Osteoblast (primary cell): Measurements from ENCODE around the gene PPP2R3B. TPM values are rescaled to one million over a fixed set of nuclear protein-coding genes. Genes with fewer than 3 reads are reported as not detected.

ENCODE experiments used
- DNase-seq: peaks from one replicate; pipeline ENCODE4 v3.0.0; 2011; ENCODE audit warnings: low spot score, mixed read lengths; ENCODE audit not compliant: insufficient read length; ENCODE audit errors: missing footprints
- H2AFZ ChIP-seq: 2 replicates; pipeline ENCODE4 v1.6.0; 2011; ENCODE audit warnings: mild to moderate bottlenecking, low read length
- H3K27ac ChIP-seq: 2 replicates; pipeline ENCODE4 v1.5.1; 2011; ENCODE audit warnings: mild to moderate bottlenecking, low read depth, low read length, moderate library complexity
- H3K27me3 ChIP-seq: 2 replicates; pipeline ENCODE4 v1.6.0; 2012; ENCODE audit warnings: mild to moderate bottlenecking, control low read depth, inconsistent platforms, low read length, moderate library complexity; ENCODE audit not compliant: insufficient read depth
- H3K36me3 ChIP-seq: 2 replicates; pipeline ENCODE4 v1.5.1; 2011; ENCODE audit warnings: mild to moderate bottlenecking, low read length, control low read depth, moderate library complexity; ENCODE audit not compliant: insufficient read depth
- H3K4me1 ChIP-seq: 2 replicates; pipeline ENCODE4 v1.5.1; 2011; ENCODE audit warnings: mild to moderate bottlenecking, low read length, control low read depth, moderate library complexity; ENCODE audit not compliant: insufficient read depth
- H3K4me2 ChIP-seq: 2 replicates; pipeline ENCODE4 v1.6.0; 2011; ENCODE audit warnings: mild to moderate bottlenecking, low read length; ENCODE audit not compliant: insufficient read depth
- H3K4me3 ChIP-seq: fragments of 200-600 bp; sonication (generic); 3 replicates; pipeline ENCODE4 v1.5.1; 2012; ENCODE audit warnings: mild to moderate bottlenecking, low read length, inconsistent platforms; ENCODE audit not compliant: insufficient read depth
- H3K79me2 ChIP-seq: 2 replicates; pipeline ENCODE4 v1.6.0; 2012; ENCODE audit warnings: mild to moderate bottlenecking, low read length, control low read depth, inconsistent platforms; ENCODE audit not compliant: insufficient read depth
- H3K9me3 ChIP-seq: 2 replicates; pipeline ENCODE4 v1.5.1; 2011; ENCODE audit warnings: low read depth, low read length, control low read depth
- H4K20me1 ChIP-seq: 2 replicates; pipeline ENCODE4 v1.6.0; 2012; ENCODE audit warnings: mild to moderate bottlenecking, low read length, control low read depth; ENCODE audit not compliant: insufficient read depth
- CTCF ChIP-seq: IDR thresholded peaks from 2 replicates; pipeline ENCODE4 v1.5.1; 2011; ENCODE audit warnings: mild to moderate bottlenecking, low read depth, low read length, moderate library complexity; ENCODE audit errors: extremely low read depth
- total RNA-seq: library from RNA; depleted of rRNA; stranded (reverse); fragments of >200 nt; gene quantifications from 2 replicates; pipeline ENCODE4 v1.2.3, GENCODE V29; 2012

The PPP2R3B gene
- total RNA-seq, 1 donor = 13.4 TPM

- H3K9me3 ChIP-seq = no peaks in the 10 kb centered on the region
- peak; percentile 93 for DNase-seq
- no peak for TF ChIP-seq CTCF
- H2AFZ ChIP-seq = no peak overlapping the region
- no peaks in the 10 kb centered on the region for H4K20me1 ChIP-seq
- H3K4me1 ChIP-seq = no peaks in the 10 kb centered on the region
- H3K36me3 ChIP-seq = no peaks in the 10 kb centered on the region
- no peaks in the 10 kb centered on the region for H3K27me3 ChIP-seq
- H3K4me3 ChIP-seq = no peak overlapping the region
- no peak overlapping the region for H3K27ac ChIP-seq
- H3K4me2 ChIP-seq = no peak overlapping the region
- H3K79me2 ChIP-seq = no peaks in the 10 kb centered on the region
Measured at GRCh38 chrX:356385-357034, 30.2 kb downstream of the PPP2R3B start.

- TF ChIP-seq CTCF = no peak
- no peaks in the 10 kb centered on the region for H3K27me3 ChIP-seq
- H3K79me2 ChIP-seq = no peaks in the 10 kb centered on the region
- H3K4me1 ChIP-seq = no peaks in the 10 kb centered on the region
- H3K27ac ChIP-seq = no peak overlapping the region
- no peak overlapping the region for H3K4me3 ChIP-seq
- DNase-seq = no peak
- H4K20me1 ChIP-seq = no peaks in the 10 kb centered on the region
- no peak overlapping the region for H3K4me2 ChIP-seq
- no peaks in the 10 kb centered on the region for H3K9me3 ChIP-seq
- no peak overlapping the region for H2AFZ ChIP-seq
- H3K36me3 ChIP-seq = no peaks in the 10 kb centered on the region
Measured at GRCh38 chrX:355329-356050, 31.2 kb downstream of the PPP2R3B start.

GRCh38 chrX:353566-354535 is 32.9 kb downstream of the PPP2R3B start:
- H3K9me3 ChIP-seq = no peaks in the 10 kb centered on the region
- no peak overlapping the region for H2AFZ ChIP-seq
- H3K36me3 ChIP-seq = no peaks in the 10 kb centered on the region
- H3K27me3 ChIP-seq = no peaks in the 10 kb centered on the region
- H3K4me1 ChIP-seq = no peaks in the 10 kb centered on the region
- H3K27ac ChIP-seq = no peak overlapping the region
- TF ChIP-seq CTCF = no peak
- no peaks in the 10 kb centered on the region for H4K20me1 ChIP-seq
- H3K79me2 ChIP-seq = no peaks in the 10 kb centered on the region
- H3K4me3 ChIP-seq = no peak overlapping the region
- H3K4me2 ChIP-seq = no peak overlapping the region
- no peak for DNase-seq
